Natural killer cell (primary cell): Measurements from ENCODE around the gene RILPL1. TPM values are rescaled to one million over a fixed set of nuclear protein-coding genes. Genes with fewer than 3 reads are reported as not detected.
A peak's percentile ranks its signal among the peaks of the same experiment; 100 is the strongest.

Experiments used
- ATAC-seq, 3 donors: fragments of 150-1000 bp in 2 of 3; fragments of 200-7000 bp in 1 of 3; cut with Tn5 transposase; 1 replicate in 1 of 3; 2 replicates in 2 of 3; pipeline ENCODE4 v1.10.0; 2021; ENCODE audit warnings: mild to moderate bottlenecking in 2 of 3, moderate library complexity in 2 of 3
- DNase-seq, 2 donors: peaks; one replicate each; pipeline versions ENCODE4 v3.0.0 to v3.0.0-alpha.2; 2013 to 2021; ENCODE audit warnings: mixed read lengths in 1 of 2
- H3K27ac ChIP-seq: one replicate; pipeline ENCODE4 v1.5.1; 2013; ENCODE audit warnings: mild to moderate bottlenecking, low read length
- H3K27me3 ChIP-seq: one replicate; pipeline ENCODE4 v1.6.1; 2013; ENCODE audit warnings: low read length; ENCODE audit not compliant: control insufficient read depth, insufficient read depth
- H3K36me3 ChIP-seq: one replicate; pipeline ENCODE4 v1.6.1; 2013; ENCODE audit warnings: low read length; ENCODE audit not compliant: control insufficient read depth, insufficient read depth
- H3K4me1 ChIP-seq: one replicate; pipeline ENCODE4 v1.6.1; 2013; ENCODE audit warnings: low read length; ENCODE audit not compliant: control insufficient read depth, insufficient read depth
- H3K4me3 ChIP-seq: one replicate; pipeline ENCODE4 v1.5.1; 2013; ENCODE audit warnings: low read length
- H3K9me3 ChIP-seq: one replicate; pipeline ENCODE4 v1.6.1; 2013; ENCODE audit warnings: low read length; ENCODE audit not compliant: control insufficient read depth, insufficient read depth
- H3K27ac Mint-ChIP-seq, 2 donors: one replicate each; pipeline ENCODE4 v1.8.0; 2022; ENCODE audit warnings: mild to moderate bottlenecking in 2 of 2, mixed read lengths in 2 of 2, moderate library complexity in 1 of 2
- H3K27me3 Mint-ChIP-seq, 2 donors: one replicate each; pipeline ENCODE4 v1.8.0; 2022; ENCODE audit warnings: low read depth in 2 of 2, mixed read lengths in 2 of 2
- H3K36me3 Mint-ChIP-seq: one replicate; pipeline ENCODE4 v1.8.0; 2022; ENCODE audit warnings: mixed read lengths
- H3K4me1 Mint-ChIP-seq, 2 donors: one replicate each; pipeline ENCODE4 v1.8.0; 2022; ENCODE audit warnings: mixed read lengths in 2 of 2
- H3K4me3 Mint-ChIP-seq: one replicate; pipeline ENCODE4 v1.8.0; 2022; ENCODE audit warnings: mild to moderate bottlenecking, moderate library complexity, mixed read lengths
- H3K9me3 Mint-ChIP-seq, 2 donors: one replicate each; pipeline ENCODE4 v1.8.0; 2022; ENCODE audit warnings: mixed read lengths in 2 of 2
- WGBS: methylation state at CpG from one replicate; pipeline ENCODE4 v1.1.7; 2013; ENCODE audit warnings: missing lambda C conversion rate; ENCODE audit not compliant: insufficient coverage; 5-methylcytosine and 5-hydroxymethylcytosine counted together
- intact Hi-C: fragments of 100-400 bp; cut with micrococcal nuclease; formaldehyde crosslinking; loops from one replicate; pipeline ENCODE4 v1.14.2; 2022
- total RNA-seq, 4 donors: library from RNA; stranded (reverse); fragments of 120-200 nt in 1 of 4; gene quantifications; one replicate each; pipeline versions ENCODE4 v1.2.3 to v1.2.4, GENCODE V29; 2013 to 2022
- TF ChIP-seq, protein P1 (sequence below): fragments of 200-600 bp; IDR thresholded peaks from one replicate; pipeline ENCODE4 v1.8.0; 2022; ENCODE audit warnings: antibody characterized with exemption

The RILPL1 gene
- total RNA-seq, 3 donors from 2014 or later (not counting 1 experiment from before 2014, with no cell fraction given), result 1.3 to 2.7 (median 1.5) TPM

DNA sequence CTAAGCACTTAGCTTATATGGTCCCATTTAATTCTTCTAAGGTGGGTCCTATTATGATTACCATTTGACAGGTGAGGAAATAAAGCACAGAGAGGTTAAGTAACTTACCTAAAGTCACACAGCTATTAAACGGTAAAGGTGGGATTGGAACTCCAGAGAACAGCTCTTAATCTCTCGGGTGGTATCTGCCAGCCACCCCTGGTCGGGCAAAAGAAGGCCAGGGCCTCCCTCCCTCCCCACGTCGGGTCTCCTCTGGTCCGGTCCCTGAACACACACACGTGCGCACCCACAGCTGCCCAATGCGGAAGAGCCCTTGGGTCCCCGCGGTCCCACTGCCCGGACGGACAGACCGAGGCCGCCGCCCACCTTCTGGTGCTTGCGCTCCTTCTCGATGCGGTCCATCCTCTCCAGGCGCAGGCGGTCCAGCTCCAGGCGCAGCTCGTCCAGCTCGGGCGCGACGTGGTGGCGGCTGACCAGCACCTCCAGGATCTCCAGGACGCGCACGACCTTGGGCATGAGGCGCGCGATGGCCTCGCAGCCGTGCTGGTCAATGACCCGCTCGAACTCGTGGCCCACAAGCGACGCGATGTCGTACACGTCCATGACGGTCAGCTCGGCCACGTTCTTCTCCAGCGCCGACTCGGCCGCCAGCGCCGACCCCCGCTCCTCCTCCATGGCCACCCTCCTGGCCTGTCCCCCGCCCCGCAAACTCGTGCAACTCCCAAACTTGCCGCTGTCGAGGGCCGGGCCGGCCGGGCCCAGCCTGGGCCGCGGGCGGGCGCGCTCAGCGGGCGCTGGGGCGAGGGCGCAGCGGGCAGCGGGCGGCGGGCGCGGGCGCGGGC lies 490 bp downstream of the RILPL1 start:
- Mint-ChIP-seq H3K27ac (no peak overlapping the region), H3K4me1 (peaks cover 0 to 15% of the 10 kb centered on the region in 2 donors), H3K4me3 (peak overlapping the region; percentile 80), H3K9me3 (no peaks in the 10 kb centered on the region), H3K36me3 (no peaks in the 10 kb centered on the region), H3K27me3 (no peaks in the 10 kb centered on the region)
- TF ChIP-seq, protein P1, sequence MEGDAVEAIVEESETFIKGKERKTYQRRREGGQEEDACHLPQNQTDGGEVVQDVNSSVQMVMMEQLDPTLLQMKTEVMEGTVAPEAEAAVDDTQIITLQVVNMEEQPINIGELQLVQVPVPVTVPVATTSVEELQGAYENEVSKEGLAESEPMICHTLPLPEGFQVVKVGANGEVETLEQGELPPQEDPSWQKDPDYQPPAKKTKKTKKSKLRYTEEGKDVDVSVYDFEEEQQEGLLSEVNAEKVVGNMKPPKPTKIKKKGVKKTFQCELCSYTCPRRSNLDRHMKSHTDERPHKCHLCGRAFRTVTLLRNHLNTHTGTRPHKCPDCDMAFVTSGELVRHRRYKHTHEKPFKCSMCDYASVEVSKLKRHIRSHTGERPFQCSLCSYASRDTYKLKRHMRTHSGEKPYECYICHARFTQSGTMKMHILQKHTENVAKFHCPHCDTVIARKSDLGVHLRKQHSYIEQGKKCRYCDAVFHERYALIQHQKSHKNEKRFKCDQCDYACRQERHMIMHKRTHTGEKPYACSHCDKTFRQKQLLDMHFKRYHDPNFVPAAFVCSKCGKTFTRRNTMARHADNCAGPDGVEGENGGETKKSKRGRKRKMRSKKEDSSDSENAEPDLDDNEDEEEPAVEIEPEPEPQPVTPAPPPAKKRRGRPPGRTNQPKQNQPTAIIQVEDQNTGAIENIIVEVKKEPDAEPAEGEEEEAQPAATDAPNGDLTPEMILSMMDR, result no peak
- ATAC-seq, result peak in 2 of 3 donors; percentile 56 to 68
- Histone ChIP-seq H3K27ac (no peak overlapping the region), H3K36me3 (no peaks in the 10 kb centered on the region), H3K9me3 (no peaks in the 10 kb centered on the region), H3K4me3 (peak overlapping the region; percentile 50), H3K27me3 (peaks cover 3% of the 10 kb centered on the region), H3K4me1 (peaks cover 22% of the 10 kb centered on the region)
- intact Hi-C loops, result no loop called here
- DNase-seq, result peak; percentile 14 to 17
- 7% methylated on average over 79 of the region's 79 CpGs for WGBS

DNA sequence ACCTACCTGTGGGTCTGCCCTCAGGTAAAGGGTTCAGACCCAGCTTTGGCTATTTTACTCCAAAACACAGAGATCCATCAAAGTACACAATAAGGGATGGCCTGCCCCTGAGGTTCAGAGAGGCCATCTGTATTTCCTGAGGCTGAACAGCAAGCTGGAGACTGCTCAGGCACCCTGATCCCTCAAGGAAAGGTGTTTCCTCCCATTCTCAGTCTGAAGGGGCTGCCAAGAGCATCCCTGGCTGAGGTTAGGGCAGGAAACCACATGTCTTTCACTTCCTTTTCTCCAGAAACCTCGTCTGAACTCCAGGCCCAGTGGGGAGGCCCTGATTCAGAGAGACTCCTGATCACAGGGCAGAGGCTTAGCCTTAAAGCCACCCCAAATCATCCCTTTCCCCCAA lies 1.5 kb downstream of the RILPL1 start:
- Mint-ChIP-seq H3K4me3 (peak overlapping the region; percentile 80), H3K27ac (no peak overlapping the region), H3K27me3 (no peaks in the 10 kb centered on the region), H3K9me3 (no peaks in the 10 kb centered on the region), H3K4me1 (peaks cover 0 to 15% of the 10 kb centered on the region in 2 donors), H3K36me3 (no peaks in the 10 kb centered on the region)
- no peak for ATAC-seq
- intact Hi-C loops, result no loop called here
- WGBS, result 20% methylated on average over 1 of the region's 1 CpG
- Histone ChIP-seq H3K27me3 (peaks cover 3% of the 10 kb centered on the region), H3K4me1 (peaks cover 22% of the 10 kb centered on the region), H3K27ac (no peak overlapping the region), H3K4me3 (no peak overlapping the region), H3K36me3 (no peaks in the 10 kb centered on the region), H3K9me3 (no peaks in the 10 kb centered on the region)
- TF ChIP-seq, protein P1, result no peak
- DNase-seq, result peak in 1 of 2 donors; percentile 32

DNA sequence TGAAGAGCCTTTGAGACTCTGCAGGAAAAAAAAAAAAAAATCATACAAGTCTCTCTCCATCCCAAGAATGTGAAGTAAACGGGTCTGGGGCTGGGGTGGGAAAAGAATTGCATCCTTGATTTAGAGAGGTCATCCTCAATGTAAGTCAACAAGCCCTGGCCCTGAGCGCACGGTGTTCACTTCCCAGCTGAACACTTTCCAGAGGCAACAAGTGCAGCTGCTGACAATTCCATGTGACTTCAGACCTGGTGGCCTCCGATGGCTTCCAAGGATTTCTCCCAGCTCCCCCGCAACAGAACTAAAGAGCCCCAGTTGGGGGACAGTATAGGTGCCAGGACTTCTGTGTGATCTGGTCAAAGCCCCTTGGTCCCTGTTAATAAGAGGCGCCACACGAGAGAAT lies 2.4 kb downstream of the RILPL1 start:
- 97% methylated on average over 7 of the region's 7 CpGs for WGBS
- no peak for ATAC-seq
- peaks cover 3% of the 10 kb centered on the region for H3K27me3 ChIP-seq

More for the DNA sequence above, 2.4 kb downstream of the RILPL1 start:
- Mint-ChIP-seq H3K4me3 (no peak overlapping the region), H3K4me1 (peaks cover 0 to 15% of the 10 kb centered on the region in 2 donors), H3K9me3 (no peaks in the 10 kb centered on the region), H3K27me3 (no peaks in the 10 kb centered on the region), H3K27ac (no peak overlapping the region), H3K36me3 (no peaks in the 10 kb centered on the region)
- intact Hi-C loops, result no loop called here
- Histone ChIP-seq H3K36me3 (no peaks in the 10 kb centered on the region), H3K4me1 (peaks cover 22% of the 10 kb centered on the region), H3K27ac (no peak overlapping the region), H3K4me3 (no peak overlapping the region), H3K9me3 (no peaks in the 10 kb centered on the region)
- TF ChIP-seq, protein P1, result no peak
- no peak for DNase-seq
